ENCODE data around the gene IFIH1.

Gene IFIH1

GRCh38 chr2:162308747-162309503 lies 9.6 kb downstream of the IFIH1 start:
- no peak for DNase-seq (ENCODE audit: low read depth)

GRCh38 chr2:162305901-162306300 lies 12.6 kb downstream of the IFIH1 start:
- no peak for DNase-seq (ENCODE audit: low read depth)

- no peak for DNase-seq (ENCODE audit: low read depth)
Observed at GRCh38 chr2:162301877-162302276, 16.6 kb downstream of the IFIH1 start.

GRCh38 chr2:162301151-162301804 lies 17.2 kb downstream of the IFIH1 start:
- no peak for DNase-seq (ENCODE audit: low read depth)

GRCh38 chr2:162300266-162300665 lies 18.2 kb downstream of the IFIH1 start:
- DNase-seq (ENCODE audit: low read depth), result no peak

- DNase-seq (ENCODE audit: low read depth), result no peak
Observed at GRCh38 chr2:162298669-162299335, 19.7 kb downstream of the IFIH1 start.

GRCh38 chr2:162297925-162298552 lies 20.4 kb downstream of the IFIH1 start:
- peak; percentile 60 for DNase-seq (ENCODE audit: low read depth)

- no peak for DNase-seq (ENCODE audit: low read depth)
Observed at GRCh38 chr2:162295009-162295408, 23.5 kb downstream of the IFIH1 start.

- no peak for DNase-seq (ENCODE audit: low read depth)
Observed at GRCh38 chr2:162293122-162293786, 25.2 kb downstream of the IFIH1 start.

- no peak for DNase-seq (ENCODE audit: low read depth)
Observed at GRCh38 chr2:162291748-162292147, 26.7 kb downstream of the IFIH1 start.

GRCh38 chr2:162282765-162283425 lies 35.6 kb downstream of the IFIH1 start:
- DNase-seq (ENCODE audit: low read depth), result no peak

GRCh38 chr2:162280654-162281053 lies 37.8 kb downstream of the IFIH1 start:
- DNase-seq (ENCODE audit: low read depth), result no peak

GRCh38 chr2:162277381-162277780 lies 41.1 kb downstream of the IFIH1 start:
- no peak for DNase-seq (ENCODE audit: low read depth)

GRCh38 chr2:162267996-162268395 lies 50.5 kb downstream of the IFIH1 start:
- no peak for DNase-seq (ENCODE audit: low read depth)

- no peak for DNase-seq (ENCODE audit: low read depth)
Observed at GRCh38 chr2:162267496-162267895, 51.0 kb downstream of the IFIH1 start.

GRCh38 chr2:162266460-162266760 lies 52.1 kb downstream of the IFIH1 start:
- DNase-seq (ENCODE audit: low read depth), result no peak

- no peak for DNase-seq (ENCODE audit: low read depth)
Observed at GRCh38 chr2:162265666-162266459, 52.6 kb downstream of the IFIH1 start.

- DNase-seq (ENCODE audit: low read depth), result no peak
Observed at GRCh38 chr2:162261032-162261945, 57.2 kb downstream of the IFIH1 start.

GRCh38 chr2:162258686-162259085 lies 59.8 kb downstream of the IFIH1 start:
- no peak for DNase-seq (ENCODE audit: low read depth)

- DNase-seq (ENCODE audit: low read depth), result no peak
Observed at GRCh38 chr2:162258169-162258568, 60.3 kb downstream of the IFIH1 start.

All from non-pigmented ciliary epithelial cell (primary cell).